Inflammatory macrophage treated with lipopolysaccharide for 1 hour (primary cell): ENCODE measurements around the gene EXTL2.
"Not testable (repeated sequence)": the region's sequence is repeated elsewhere in the genome, so short reads cannot be mapped to it uniquely, and the experiment has no call there.

ENCODE experiments used
- DNase-seq, 2 donors: peaks; one replicate each; pipeline ENCODE4 v3.0.0-alpha.2; 2020 to 2022

EXTL2 gene

DNA sequence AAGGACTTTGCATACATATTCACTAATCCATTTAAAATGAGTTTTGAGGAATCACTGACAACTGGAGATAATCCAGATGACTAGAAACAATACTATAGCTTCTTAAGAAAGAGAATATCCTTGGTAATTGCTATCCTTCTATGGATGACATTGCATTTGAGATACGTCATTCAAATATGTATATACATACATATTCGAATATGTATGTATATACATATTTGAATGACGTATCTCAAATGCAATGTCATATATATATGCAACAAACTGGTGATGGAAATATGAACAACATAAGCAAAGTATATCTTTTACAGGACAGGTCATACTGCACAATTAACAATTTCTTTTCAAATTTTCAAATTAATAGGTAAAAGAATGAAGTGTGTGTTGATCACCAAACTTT, 41.7 kb downstream of the EXTL2 start:
- no peak for DNase-seq

GRCh38 chr1:100851726-100852125, 42.9 kb downstream of the EXTL2 start:
- no peak for DNase-seq

- DNase-seq: peak; percentile 85 to 86
Measured at GRCh38 chr1:100847361-100848082, 47.1 kb downstream of the EXTL2 start.

GRCh38 chr1:100843160-100843559, 51.5 kb downstream of the EXTL2 start:
- not testable (repeated sequence) for DNase-seq

- DNase-seq: no peak
Measured at GRCh38 chr1:100835866-100836842, 58.5 kb downstream of the EXTL2 start.

DNA sequence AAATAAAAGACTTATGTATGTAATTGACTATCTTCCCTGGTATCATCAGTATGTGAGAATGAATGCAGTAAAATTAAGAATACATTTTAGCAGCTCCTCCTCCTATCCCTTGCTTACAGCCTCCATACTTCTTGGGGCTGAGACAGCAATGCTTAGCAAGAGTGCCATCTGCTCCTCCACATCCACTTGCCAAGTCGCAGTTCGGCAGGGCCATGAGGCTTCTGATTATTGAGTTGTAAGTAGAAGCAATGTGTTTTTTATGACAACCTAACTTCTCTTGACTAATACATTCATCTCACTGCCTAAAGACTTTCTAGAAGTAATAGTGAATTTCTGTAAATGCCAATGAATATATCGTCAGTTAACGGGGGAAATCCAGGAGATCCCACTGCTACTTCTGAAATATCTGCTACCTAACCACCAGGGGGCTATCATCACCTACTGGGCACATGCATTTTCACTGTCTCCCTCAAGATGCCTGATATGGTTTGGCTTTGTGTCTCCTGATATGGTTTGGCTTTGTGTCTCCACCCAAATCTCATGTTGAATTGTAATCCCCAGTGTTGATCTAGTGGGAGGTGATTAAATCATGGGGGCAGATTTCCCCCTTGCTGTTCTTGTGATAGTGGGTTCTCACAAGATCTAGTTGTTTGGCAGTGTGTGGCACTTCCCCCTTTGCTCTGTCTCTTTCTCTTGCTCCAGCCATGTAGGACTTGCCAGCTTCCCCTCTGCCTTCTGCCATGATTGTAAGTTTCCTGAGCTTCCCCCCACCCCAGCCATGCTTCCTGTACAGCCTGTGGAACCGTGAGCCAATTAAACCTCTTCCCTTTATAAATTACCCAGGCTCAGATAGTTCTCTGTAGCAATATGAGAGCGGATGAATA, 59.6 kb downstream of the EXTL2 start:
- DNase-seq: peak in 1 of 2 donors; percentile 8

DNA sequence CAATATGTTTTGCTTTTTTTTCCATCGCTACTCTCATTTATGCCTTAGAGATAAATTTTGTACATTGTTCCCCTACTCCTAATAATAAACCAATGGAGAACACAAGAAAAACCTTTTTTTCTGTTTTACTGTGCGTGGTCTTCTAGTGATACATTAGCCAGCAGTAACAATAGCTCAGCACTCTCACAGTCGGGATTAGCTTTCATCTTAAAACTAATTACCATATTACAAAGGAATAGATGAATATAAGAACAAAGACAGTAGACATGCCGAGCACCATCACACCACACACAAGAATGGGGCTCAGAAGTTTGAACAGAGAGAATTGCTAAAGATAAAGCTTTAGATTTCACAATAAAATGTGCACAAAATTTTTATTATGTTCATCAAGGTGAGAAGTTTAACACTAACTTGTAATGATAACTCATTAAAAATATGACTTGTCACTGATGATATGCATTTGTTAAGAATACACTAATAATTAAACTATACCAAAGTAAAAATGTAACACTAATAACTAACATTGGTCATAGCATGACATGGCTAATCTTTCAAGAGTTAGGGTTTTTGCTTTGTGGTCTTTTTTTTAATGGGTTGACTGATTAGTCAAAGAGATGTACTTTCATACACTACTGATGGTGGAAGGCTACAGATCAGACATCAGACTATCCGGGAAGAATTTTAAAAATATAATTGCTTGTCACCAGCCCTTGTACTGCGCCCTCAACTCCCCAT, 61.8 kb downstream of the EXTL2 start:
- no peak for DNase-seq

GRCh38 chr1:100825666-100826065, 69.0 kb downstream of the EXTL2 start:
- not testable (repeated sequence) for DNase-seq
